Nucleus accumbens (tissue), 56 donors: ENCODE data around the gene GAS2L3.
"Not testable (repeated sequence)": the region's sequence is repeated elsewhere in the genome, so short reads cannot be mapped to it uniquely, and the experiment has no call there.

Experiments used
- DNase-seq, 56 donors: peaks; one replicate each; lab custom pipeline; 2025; lab: John Stamatoyannopoulos, UW

The GAS2L3 gene

DNA sequence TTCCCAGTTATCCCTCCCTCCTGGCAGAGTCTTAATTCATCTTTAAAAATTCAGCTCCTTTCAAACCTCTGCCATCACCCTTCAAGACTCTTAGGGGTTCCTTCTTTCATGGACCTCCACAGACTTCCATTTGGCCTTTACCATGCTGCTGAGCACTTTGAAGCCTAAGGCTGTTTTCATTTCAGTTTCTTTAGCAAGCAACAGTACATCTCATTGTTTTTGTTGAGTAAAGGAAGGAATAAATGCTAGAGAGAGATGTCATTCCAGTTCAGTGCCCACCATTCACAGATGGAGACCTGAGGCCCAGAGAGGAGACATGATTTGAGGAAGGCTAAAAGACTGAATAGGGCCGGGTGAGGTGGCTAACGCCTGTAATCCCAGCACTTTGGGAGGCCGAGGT lies 1.3 kb upstream of the GAS2L3 start:
- no peak for DNase-seq

DNA sequence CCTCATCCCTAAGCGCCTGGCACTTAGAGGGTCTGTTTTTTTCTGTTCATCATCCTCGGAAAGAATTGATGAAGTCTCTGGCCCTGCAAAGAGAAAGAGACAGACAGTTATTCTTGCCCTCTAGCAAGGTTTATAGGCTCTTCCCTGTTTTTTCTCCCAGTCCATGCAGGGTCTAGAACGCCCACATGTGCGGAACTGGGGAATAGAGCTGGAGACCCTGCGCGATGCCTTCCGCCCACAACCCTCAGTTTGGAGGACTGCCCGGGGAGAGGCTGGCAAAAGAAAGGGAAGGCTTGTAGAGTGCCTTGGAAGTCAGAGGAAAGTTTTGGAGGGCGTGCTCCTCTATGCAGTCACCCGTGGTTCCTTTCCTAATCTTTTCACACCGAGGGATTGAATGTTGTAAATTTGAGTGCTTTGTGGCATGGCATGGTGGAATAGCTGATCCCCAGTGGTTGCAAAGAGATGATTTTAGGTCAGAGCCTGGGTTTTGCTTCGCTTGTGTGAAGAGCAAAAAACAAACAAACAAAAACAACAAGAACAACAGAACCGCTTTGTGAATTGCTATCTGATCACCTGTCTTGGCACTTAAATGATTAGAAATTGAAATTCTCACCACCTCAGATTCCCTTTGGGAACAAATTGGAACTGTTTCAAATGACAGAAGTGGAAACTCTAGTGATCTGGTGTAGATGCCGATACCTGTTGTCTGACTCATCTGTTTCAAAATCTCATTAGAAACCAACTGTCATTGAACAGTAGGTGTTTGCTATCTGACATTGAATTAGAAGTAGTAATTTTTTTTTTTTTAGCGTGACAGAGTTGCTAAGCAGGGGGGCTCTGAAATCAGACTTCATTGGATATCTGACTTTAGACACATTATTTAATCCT lies 947 bp downstream of the GAS2L3 start:
- peak in 1 of 56 donors; percentile 3 for DNase-seq

DNA sequence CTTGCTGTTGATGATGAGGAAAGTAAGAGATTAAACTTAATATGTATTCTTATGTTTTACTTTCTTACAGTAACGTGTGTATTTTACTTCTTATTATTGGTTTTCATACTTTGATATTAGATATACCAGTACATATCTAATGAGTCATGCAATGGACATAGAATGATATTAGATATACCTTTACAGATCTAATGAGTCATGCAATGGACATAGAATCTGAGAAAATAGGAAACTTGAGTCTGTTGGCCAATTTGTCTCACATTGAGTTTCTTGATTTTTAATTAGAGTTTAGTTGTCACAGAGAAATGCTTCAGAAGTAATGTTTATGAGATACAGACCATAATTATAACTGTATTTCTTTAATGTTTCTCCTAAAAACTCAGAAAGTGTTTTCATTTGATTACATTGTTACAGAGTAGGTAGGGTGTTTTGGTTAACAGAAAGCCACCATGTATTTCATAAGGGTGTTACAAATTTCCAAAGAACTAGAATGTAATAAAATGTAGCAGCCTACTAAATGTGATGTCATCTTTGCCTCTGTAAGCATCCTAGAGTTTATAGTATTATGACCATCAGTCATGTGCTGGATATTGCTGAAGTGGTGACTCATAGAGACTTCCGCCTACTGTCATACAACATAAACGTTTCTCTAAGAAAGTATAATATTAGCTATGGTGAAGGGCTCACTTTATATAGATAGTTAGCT lies 3.0 kb downstream of the GAS2L3 start:
- DNase-seq: no peak

DNA sequence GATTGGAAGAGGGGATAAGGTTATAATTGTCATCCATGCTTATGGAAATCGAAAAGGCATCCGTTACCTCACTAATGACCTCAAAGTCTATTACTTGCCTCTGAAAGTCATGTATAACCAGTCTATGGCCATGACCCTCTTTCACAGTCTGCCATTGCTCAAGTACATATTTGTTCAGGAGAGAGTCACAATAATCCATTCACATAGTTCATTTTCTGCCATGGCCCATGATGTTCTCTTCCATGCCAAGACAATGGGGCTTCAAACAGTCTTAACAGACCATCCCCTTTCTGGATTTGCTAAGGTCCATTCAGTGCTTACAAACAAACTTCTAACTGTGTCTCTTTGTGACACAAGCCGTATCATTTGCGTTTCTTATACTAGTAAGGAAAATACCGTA lies 5.4 kb downstream of the GAS2L3 start:
- DNase-seq: no peak

DNA sequence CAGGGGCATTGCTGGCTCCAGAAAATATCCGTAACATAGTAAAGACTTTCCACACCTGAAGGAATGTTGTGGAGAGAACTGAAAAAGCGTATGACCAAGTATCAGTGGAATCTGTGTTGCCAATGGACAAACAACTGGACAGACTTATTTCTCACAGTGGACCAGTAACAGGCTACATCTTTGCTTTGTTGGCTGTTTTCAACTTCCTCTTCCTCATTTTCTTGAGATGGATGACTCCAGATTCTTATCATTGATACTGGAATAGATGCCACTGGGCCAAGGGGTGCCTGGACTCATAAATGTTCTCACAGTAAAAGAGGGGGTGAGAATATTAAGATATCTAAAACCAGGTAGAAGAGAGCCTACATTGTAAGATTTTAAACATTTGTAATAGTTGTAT lies 6.4 kb downstream of the GAS2L3 start:
- no peak for DNase-seq

DNA sequence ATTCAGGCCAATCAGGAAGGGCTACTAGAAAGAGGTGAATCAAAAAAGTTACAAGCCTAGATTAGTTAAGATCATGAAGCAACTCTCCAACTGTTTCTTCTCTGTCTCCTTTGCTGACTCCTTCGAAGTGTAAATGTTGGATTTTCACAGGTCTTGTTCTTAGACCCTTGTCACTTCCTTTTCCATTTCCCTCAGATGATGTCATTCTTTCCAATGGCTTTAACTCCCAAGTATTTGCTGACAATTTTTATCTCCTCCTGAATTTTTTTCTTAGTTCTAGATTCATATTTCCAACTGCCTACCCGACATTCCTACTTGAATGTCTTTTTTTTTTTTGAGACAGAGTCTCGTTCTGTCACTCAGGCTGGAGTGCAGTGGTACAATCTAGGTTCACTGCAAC lies 10.8 kb downstream of the GAS2L3 start:
- DNase-seq: no peak

DNA sequence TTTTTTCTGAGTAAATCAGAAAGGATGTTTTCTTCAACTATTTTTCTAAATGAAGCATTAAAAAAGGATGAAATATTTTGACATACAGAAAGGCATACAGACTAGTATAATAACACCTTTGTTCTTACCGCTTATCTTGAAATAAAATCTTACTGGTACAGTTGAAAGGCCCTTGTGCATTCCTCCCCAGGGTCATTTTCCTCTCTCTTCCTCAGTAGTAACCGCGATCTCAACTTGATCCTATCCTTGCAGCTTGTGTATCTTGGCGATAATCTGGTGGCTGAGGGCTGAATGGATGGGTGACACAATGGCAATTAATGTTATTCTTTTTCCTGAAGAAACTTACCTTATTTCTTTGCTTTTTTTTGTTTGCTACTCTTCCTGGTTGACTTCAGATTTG lies 18.5 kb downstream of the GAS2L3 start:
- no peak for DNase-seq

DNA sequence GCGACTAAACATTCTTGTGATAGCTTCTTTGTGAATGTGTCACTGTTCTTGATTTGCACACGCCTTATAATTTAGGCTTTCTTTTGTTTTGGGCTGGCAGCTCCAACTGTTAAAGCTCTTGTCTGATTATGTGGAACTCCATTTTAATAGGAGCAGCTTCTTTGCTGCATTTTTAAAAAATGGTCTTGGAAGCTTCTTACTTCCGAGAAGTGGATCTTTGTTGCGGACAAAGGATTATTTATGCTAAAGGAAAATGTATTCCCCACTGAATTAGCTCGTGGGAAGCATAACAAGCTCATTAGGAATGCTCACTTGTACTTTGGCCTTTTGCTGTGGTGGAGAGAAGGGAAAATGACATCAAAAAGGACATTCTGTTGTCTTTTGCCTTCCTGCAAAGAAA lies 20.0 kb downstream of the GAS2L3 start:
- DNase-seq: no peak

DNA sequence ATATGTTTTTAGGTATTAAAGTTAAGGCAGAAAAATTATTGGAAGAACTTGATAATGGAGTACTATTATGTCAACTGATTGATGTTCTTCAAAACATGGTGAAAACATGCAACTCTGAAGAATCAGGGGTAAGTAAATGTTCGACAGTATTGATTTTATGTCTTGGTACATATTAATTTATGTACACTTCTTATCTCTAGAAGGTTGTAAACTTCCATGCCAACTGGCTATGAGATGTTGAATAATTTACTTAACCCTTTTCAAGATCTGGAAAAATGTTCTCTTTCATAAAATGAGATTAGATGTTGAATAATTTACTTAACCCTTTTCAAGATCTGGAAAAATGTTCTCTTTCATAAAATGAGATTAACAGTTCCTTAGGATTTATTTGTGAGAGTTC lies 28.1 kb downstream of the GAS2L3 start:
- DNase-seq: no peak

DNA sequence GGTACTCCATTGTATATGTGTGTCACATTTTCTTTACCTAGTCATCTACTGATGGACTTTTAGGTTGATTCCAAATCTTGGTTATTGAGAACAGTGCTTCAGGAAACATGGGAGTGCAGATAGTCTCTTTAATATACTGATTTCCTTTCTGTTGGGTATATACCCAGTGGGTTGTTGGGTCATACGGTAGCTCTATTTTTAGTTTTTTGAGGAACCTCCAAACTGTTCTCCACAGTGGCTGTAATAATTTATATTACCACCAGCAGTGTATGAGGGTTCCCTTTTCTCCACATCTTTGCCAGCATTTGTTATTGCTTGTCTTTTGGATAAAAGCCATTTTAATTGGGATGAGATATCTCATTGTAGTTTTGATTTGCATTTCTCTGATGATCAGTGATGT lies 29.5 kb downstream of the GAS2L3 start:
- not testable (repeated sequence) for DNase-seq

DNA sequence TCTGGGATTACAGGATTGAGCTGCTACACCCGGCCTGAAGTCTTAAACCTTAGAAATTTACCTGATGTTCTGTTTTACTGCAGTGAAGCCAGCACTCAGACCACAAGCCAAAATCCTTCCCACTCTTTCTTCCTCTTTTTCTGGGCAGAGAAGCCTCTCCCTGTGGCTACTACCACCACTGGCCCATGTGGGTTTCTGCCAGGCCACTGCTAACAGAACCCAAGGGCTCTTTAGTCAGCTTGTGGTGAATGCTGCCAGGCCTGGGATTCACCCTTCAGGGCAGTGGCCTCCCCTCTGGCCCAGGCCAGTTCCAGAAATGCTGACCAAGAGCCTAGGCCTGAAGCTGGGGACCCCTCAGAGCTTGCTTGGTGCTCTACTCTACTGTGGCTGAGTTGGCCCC lies 35.3 kb downstream of the GAS2L3 start:
- peak in 11 of 56 donors; percentile 1 to 35 (median 2) for DNase-seq

DNA sequence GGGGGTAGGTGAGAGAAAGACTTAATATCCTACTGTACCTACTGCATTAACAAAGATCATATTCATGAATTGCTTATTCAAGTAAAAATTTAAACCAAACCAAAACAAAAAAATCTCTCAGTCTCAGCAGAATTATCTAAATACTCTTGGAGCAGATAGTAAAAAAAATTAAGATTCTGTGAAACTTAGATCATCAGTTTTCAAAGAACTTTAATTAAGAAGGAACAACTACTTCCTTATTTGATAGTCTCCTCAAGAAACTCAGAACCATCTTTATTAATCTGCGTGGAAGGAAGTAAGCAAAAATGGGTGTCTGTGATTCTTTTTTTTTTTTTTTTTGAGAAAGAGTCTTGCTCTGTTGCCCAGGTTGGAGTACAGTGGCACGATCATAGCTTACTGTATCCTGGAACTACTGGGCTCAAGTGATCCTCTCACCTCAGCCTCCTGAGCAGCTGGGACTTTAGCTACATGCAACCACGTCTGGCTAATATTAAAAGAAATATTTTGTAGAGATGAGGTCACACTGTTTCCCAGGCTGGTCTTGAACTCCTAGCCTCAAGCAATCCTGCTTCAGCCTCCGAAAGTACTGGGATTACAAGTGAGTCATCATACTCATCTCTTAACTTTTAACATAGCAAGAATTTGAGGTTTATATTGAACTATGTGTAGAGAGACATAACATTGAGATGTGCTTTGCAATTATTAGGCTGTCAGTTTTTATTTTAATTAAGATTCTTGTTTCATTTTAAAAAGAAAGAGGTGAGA lies 37.4 kb downstream of the GAS2L3 start:
- no peak for DNase-seq

DNA sequence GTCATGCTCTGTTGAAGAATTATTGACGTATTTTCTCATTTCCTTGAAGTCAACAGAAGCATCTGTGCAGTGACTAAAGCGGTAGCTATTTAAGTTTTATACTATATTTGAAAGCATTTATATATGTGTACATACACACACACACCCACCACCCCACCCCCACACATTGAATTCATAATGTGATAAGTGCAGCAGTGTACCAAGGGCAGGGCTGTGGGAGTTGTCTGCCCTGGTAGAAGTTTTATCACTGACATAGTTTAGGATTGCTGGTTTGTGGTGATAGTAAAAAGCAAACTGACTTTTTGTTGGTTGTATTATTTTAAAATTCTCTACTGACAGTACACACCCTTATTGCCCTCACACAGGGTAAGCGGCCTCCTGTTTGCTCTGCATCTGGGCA lies 39.1 kb downstream of the GAS2L3 start:
- no peak for DNase-seq

DNA sequence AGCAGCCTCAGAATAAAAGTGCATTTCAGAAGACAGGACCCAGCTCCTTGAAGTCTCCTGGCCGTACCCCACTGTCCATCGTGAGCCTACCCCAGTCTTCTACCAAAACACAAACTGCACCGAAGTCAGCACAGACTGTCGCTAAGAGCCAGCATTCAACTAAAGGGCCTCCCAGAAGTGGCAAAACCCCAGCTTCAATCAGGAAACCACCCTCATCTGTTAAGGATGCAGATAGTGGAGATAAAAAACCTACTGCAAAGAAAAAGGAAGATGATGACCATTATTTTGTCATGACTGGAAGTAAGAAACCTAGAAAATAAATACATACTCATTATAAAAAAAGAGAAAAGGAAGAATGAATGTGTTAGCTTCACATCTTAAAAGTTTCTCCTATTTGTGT lies 51.1 kb downstream of the GAS2L3 start:
- no peak for DNase-seq

DNA sequence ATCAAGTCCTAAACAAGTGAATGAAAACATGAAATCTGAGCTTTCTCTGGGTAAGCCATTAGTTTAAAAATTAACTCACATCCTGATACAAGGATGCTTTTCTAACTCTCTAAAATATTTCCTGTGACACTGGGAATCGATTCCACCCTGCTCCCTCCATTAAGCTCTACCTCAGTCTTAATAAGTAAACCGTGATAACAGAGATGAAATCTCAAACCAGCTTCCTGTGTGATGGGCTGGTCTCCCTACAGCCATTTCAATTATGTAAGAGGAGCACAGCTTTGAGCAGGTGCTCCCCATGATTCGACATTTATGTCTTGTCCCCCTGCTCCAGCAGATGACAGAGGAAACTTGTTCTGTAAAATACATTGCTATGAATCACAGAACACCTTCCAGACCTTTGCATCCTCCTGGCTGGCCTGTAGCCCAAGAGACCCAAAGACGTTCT lies 59.0 kb downstream of the GAS2L3 start:
- no peak for DNase-seq

DNA sequence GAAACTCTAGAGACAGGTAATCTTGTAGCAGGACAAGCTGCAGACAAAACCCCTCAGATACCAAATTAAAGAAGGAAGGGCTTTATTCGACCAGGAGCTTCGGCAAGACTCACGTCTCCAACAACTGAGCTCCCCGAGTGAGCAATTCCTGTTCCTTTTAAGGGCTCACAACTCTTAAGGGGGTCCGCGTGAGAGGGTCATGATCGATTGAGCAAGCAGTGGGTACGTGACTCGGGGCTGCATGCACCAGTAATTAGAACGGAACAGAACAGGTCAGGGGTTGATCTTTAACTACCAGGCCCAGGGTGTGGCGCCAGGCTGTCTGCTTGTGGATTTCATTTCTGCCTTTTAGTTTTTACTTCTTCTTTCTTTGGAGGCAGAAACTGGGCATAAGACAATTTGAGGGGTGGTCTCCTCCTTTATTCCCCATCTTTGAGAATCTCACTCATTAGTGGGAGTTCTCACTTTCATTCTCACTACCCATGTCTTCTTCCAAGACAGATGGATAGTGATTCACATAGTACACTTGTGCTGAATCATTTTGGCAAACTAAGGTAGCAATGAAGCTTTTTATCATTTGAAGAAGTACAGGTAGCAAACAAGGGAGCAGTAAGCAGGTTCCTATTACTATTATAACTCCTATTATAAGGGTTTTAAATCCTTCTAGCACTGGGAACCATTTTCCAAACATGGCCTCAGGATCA lies 59.8 kb downstream of the GAS2L3 start:
- DNase-seq: not testable (repeated sequence)

DNA sequence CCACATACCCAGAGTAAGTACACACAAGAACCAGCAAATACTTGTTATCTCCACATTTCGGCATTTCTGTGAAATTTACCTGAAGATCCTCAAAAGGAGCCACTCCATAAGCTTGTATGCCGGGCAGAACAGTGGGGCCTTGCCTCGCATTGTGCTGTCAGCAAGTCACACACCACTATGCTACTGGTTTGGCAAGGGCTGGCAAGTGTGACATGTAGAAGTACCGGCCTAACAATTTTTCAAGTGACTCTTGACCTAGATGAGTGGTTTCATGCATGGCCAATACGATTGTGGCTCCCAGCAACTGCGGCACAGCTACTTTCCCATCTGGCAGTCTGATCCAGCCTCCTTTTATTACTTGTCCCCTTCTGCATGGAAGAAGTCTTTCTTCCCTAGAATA lies 69.8 kb downstream of the GAS2L3 start:
- no peak for DNase-seq

DNA sequence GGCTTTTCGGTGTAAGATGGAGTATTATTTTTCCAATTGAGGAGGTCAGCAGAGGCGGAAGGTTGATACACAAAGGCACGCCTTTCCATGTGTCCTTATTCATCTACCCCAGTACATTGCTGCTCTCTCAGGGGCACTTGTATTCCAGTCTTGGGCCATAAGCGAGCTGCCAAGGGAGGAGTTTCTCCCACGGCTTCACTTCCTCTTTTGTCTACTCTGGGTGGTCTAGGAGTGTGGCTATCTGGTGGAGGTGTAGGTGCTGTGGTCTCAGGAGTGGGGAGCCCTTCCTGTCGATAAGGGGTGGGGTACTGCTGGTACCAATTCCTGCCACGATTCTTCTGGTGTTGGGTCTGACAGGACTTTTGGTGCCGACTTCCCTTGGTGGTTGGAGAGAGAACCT lies 73.4 kb downstream of the GAS2L3 start:
- DNase-seq: no peak

DNA sequence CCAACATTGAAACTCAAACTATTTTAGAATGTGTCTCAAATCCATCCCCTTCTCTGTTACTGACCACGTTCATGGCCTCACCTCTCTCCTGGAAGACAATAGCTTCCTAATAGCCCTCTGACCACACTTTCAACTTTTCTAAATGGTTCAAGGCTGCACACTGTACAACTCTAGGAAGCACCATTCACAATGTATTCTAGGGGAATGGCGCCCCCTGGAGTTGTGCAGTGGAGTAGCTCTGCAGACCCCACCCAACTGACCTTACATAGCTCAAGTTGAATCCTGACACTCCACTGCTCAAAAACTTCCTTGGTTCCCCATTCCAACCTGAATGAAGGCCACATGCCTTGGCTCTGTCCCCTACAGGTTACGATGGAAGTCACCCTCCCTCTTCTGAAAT lies 77.6 kb downstream of the GAS2L3 start:
- no peak for DNase-seq

DNA sequence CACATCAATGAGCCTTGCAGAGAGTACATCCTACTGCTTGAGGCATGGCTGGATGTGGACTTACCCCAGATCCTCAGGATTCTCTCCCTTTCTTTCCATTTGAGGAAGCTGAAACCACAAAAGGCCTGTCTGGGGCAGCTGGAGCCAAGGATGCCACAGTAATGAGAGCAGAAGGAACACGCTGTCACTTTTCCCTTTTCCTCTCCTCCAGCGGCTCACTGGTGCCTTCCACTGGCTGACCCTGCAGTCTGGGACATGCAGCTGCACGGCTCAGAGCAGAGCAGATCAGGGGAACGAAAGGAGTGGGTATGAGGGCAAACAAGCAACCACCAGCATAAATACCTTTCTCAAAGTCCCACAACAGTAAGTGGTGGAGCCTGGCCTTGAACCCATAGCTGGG lies 78.2 kb downstream of the GAS2L3 start:
- no peak for DNase-seq

DNA sequence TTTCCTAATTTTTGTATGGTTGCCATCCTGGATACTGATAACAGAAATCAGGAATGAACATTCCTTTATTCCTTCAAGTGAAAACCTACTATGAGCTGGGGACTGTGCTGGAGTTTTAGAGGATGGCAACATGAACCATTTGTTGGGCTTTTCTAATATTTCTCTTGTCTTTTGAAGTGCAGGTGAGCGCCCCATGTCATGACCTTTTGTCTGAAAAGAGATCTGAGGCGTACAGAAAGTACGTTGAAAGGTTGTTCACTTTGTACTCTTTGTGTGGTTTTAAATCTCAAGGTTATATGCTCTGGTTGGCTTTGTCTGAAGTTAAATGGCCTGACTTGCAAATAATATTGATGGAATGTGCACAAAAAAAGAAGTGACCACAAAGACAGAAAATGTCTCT lies 79.0 kb downstream of the GAS2L3 start:
- no peak for DNase-seq
